Testis (tissue), 3 donors: Measurements from ENCODE around the gene RBFOX1. TPM values are rescaled to one million over a fixed set of nuclear protein-coding genes. Genes with fewer than 3 reads are reported as not detected.

Source experiments
- DNase-seq: peaks from one replicate; pipeline ENCODE4 v3.0.0-alpha.2; 2019
- H3K27ac ChIP-seq, 2 donors: fragments of 200-600 bp; sonication (generic); one replicate each; pipeline ENCODE4 v1.5.1; 2019
- H3K27me3 ChIP-seq: fragments of 200-600 bp; sonication (generic); one replicate; pipeline ENCODE4 v1.5.1; 2019
- H3K36me3 ChIP-seq: fragments of 200-600 bp; sonication (generic); one replicate; pipeline ENCODE4 v1.5.1; 2017; ENCODE audit warnings: low read depth; ENCODE audit errors: missing control alignments
- H3K4me1 ChIP-seq: fragments of 200-600 bp; sonication (generic); one replicate; pipeline ENCODE4 v1.5.1; 2019
- H3K4me3 ChIP-seq, 2 donors: fragments of 200-600 bp; sonication (generic); one replicate each; pipeline ENCODE4 v1.5.1; 2017 to 2019
- H3K9me3 ChIP-seq: fragments of 200-600 bp; sonication (generic); one replicate; pipeline ENCODE4 v1.5.1; 2017
- POLR2A ChIP-seq: fragments of 450-650 bp; IDR thresholded peaks from one replicate; pipeline ENCODE4 v1.6.1; 2017; ENCODE audit warnings: antibody characterized with exemption, mild to moderate bottlenecking, moderate library complexity
- WGBS, 2 donors: methylation state at CpG; one replicate each; pipeline ENCODE4 v1.1.5; 2018; 5-methylcytosine and 5-hydroxymethylcytosine counted together
- intact Hi-C: fragments of 100-400 bp; cut with DNase I; formaldehyde crosslinking; loops from one replicate; pipeline ENCODE4 v1.15.1; 2023; ENCODE audit warnings: low total_unique reads
- polyA plus RNA-seq: library from polyadenylated mRNA; stranded (reverse); fragments of 350-450 nt; fragmentation: Illumina TruSeq; extraction: RNeasy Lipid Tissue Mini Kit (QIAGEN cat#74804); gene quantifications from one replicate; pipeline ENCODE4 v1.2.3, GENCODE V29; 2014; ENCODE audit warnings: low read depth, low replicate concordance; ENCODE audit not compliant: insufficient read depth
- total RNA-seq, 2 donors: library from RNA; depleted of rRNA; stranded (reverse); fragments of >200 nt; gene quantifications; one replicate each; pipeline ENCODE4 v1.2.3, GENCODE V29; 2016
- TF ChIP-seq, protein P1 (sequence below), 3 experiments: fragments of 450-650 bp in 2 of 3; fragments of 200-600 bp in 1 of 3; sonication (generic) in 1 of 3; IDR thresholded peaks; one replicate each; pipeline ENCODE4 v1.5.1; 2016 to 2019; ENCODE audit warnings: antibody characterized with exemption in 3 of 3, mild to moderate bottlenecking in 2 of 3, moderate library complexity in 1 of 3

RBFOX1 gene
- total and polyA plus RNA-seq, 3 donors from 2014 or later: 0.68 to 2.8 (median 1.1) TPM

DNA sequence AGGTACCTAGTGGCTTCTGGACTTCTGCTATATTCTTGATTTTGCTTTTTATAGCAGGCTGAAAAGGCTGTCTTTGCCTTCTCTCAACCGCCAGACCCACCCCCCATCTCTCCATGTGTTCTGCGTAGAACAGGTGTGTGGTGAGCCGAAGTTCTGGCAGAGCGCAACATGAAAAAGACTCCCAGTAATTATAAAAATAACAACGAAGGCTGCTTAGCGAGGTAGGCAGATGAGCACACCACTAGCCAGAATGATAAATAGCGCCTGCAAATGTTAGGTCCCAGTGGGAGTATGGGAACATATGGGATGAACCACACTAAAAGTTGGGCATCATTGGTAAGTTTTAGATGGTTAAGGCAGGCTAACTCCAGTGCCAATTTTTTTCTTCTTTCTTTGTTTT, 14.0 kb upstream of the RBFOX1 start:
- Histone ChIP-seq H3K9me3 (no peaks in the 10 kb centered on the region), H3K4me1 (no peaks in the 10 kb centered on the region), H3K27ac (no peak overlapping the region), H3K36me3 (no peaks in the 10 kb centered on the region), H3K4me3 (no peak overlapping the region), H3K27me3 (no peaks in the 10 kb centered on the region)
- no peak for DNase-seq
- intact Hi-C loops: no loop called here
- whole genome bisulfite sequencing, 2 donors: 62 to 64% methylated on average over 7 of the region's 7 CpGs
- TF ChIP-seq, protein P1, sequence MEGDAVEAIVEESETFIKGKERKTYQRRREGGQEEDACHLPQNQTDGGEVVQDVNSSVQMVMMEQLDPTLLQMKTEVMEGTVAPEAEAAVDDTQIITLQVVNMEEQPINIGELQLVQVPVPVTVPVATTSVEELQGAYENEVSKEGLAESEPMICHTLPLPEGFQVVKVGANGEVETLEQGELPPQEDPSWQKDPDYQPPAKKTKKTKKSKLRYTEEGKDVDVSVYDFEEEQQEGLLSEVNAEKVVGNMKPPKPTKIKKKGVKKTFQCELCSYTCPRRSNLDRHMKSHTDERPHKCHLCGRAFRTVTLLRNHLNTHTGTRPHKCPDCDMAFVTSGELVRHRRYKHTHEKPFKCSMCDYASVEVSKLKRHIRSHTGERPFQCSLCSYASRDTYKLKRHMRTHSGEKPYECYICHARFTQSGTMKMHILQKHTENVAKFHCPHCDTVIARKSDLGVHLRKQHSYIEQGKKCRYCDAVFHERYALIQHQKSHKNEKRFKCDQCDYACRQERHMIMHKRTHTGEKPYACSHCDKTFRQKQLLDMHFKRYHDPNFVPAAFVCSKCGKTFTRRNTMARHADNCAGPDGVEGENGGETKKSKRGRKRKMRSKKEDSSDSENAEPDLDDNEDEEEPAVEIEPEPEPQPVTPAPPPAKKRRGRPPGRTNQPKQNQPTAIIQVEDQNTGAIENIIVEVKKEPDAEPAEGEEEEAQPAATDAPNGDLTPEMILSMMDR (IDR thresholded peaks at IDR 0.05): no peak
- no peak for TF ChIP-seq POLR2A

DNA sequence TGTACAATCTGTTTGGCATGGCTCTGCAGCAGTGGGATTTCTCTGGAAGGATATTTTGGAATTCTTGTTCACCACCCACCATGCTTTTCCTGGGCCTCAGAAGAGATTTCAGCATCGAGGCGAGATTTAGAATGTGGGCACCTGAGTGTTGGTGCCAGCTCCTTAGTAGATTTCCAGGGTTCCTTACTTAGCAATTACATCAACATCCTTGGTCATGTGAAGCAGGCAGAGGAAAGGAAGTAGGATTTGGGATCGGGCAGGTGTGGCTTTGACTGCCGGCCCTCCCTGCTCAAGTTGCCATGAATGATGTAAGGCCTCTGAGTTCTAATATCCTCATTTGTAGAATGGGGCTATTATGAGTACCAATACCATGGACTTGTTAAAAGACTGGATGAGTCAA, 13.1 kb upstream of the RBFOX1 start:
- intact Hi-C loops: no loop called here
- Histone ChIP-seq H3K4me1 (no peaks in the 10 kb centered on the region), H3K36me3 (no peaks in the 10 kb centered on the region), H3K27ac (no peak overlapping the region), H3K4me3 (no peak overlapping the region), H3K27me3 (no peaks in the 10 kb centered on the region), H3K9me3 (no peaks in the 10 kb centered on the region)
- 63 to 75% methylated on average over 4 of the region's 4 CpGs for WGBS, 2 donors
- TF ChIP-seq, protein P1 (IDR thresholded peaks at IDR 0.05): no peak
- TF ChIP-seq POLR2A: no peak
- no peak for DNase-seq

DNA sequence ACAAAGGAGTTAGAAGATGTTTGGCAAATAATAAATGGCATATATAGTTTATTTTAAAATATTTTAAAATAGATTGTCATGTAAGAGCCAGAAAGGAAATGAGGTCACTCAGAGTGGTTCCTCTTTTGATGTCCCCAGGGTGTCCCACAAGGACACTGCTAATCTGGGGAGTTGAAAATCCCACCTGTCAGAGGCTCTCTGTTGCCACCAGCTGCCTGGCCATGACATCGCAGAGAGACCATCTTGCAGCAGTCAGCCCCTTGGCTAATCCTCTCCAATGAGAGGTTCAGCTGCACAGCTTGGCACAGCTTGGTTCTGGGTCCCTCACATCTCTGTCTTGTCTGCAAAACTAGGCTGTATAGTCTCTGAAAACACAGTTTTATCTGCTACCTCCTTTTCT, 11.0 kb upstream of the RBFOX1 start:
- WGBS, 2 donors: 67 to 87% methylated on average over 1 of the region's 1 CpG

DNA sequence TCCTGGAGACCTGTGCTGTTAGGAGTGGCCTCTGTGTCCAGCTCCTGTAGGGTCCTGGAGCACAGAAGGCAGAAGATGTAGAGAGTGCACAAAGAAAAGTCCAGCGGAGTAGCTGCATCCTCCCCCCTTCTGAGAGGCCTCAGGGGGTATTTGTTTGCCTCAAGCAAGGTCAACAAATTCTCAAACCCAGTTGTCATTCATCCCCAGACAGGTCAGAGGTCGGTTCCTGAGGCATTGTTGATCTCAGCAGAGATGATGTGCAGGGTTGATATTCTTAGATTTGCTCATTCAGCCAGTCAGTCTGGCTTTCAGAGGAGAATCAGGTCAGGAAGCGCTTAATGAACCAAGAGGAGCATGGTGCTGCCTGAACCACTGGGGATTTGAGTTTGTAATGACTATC, 8.3 kb upstream of the RBFOX1 start:
- intact Hi-C loops: no loop called here
- H3K9me3 ChIP-seq: no peaks in the 10 kb centered on the region
- no peak overlapping the region for H3K4me3 ChIP-seq
- H3K27ac ChIP-seq: no peak overlapping the region
- no peaks in the 10 kb centered on the region for H3K36me3 ChIP-seq
- H3K27me3 ChIP-seq: no peaks in the 10 kb centered on the region
- DNase-seq: no peak
- TF ChIP-seq, protein P1 (IDR thresholded peaks at IDR 0.05): no peak
- no peak for TF ChIP-seq POLR2A
- 61 to 71% methylated on average over 3 of the region's 3 CpGs for WGBS, 2 donors
- H3K4me1 ChIP-seq: no peaks in the 10 kb centered on the region

More for the DNA sequence above, 11.0 kb upstream of the RBFOX1 start:
- Histone ChIP-seq H3K4me1 (no peaks in the 10 kb centered on the region), H3K36me3 (no peaks in the 10 kb centered on the region), H3K27me3 (no peaks in the 10 kb centered on the region), H3K9me3 (no peaks in the 10 kb centered on the region), H3K27ac (no peak overlapping the region), H3K4me3 (no peak overlapping the region)
- intact Hi-C loops: no loop called here
- DNase-seq: no peak
- TF ChIP-seq, protein P1 (IDR thresholded peaks at IDR 0.05): no peak
- TF ChIP-seq POLR2A: no peak

DNA sequence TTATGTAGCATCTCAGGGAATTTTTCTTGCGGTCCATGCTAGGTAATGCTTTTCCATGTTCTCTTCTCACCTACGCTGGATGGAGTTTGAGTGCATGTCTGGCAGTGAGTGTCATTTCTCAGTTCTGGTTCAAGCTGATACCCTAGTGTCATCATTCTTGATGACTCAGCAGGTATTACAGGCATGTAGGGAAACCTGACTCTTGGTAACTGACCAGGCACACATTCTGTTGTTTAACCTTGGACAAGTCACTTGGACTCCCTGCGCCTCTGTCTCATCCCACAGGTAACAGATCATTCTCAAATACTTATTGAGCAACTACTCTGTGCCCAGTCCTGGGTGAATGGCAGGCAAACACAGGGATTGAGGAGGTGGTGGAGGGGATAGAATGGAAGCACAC, 6.8 kb upstream of the RBFOX1 start:
- no peak overlapping the region for H3K4me3 ChIP-seq
- H3K27ac ChIP-seq: no peak overlapping the region
- no peaks in the 10 kb centered on the region for H3K36me3 ChIP-seq
- no peaks in the 10 kb centered on the region for H3K9me3 ChIP-seq
- 80 to 93% methylated on average over 3 of the region's 3 CpGs for WGBS, 2 donors
- DNase-seq: no peak
- no peaks in the 10 kb centered on the region for H3K4me1 ChIP-seq
- no peaks in the 10 kb centered on the region for H3K27me3 ChIP-seq
- TF ChIP-seq, protein P1 (IDR thresholded peaks at IDR 0.05): no peak
- no peak for TF ChIP-seq POLR2A
- intact Hi-C loops: no loop called here
